Neural progenitor cell (in vitro differentiated cells): Measurements from ENCODE around the gene PLA2G4B. TPM values are rescaled to one million over a fixed set of nuclear protein-coding genes. Genes with fewer than 3 reads are reported as not detected.

ENCODE experiments used
- DNase-seq: peaks from one replicate; pipeline ENCODE4 v3.0.0-alpha.2; 2016; ENCODE audit warnings: low spot score
- H2AFZ ChIP-seq: fragments of 200-600 bp; sonication (generic); replicated peaks from 2 replicates; pipeline ENCODE4 v1.6.1; 2016; ENCODE audit warnings: antibody characterized with exemption
- H3F3A ChIP-seq: fragments of 200-600 bp; sonication (generic); 2 replicates; pipeline ENCODE4 v1.6.1; 2016; ENCODE audit warnings: antibody characterized with exemption, low read depth
- H3K27ac ChIP-seq: fragments of 200-600 bp; sonication (generic); 2 replicates; pipeline ENCODE4 v1.5.1; 2016; ENCODE audit warnings: mild to moderate bottlenecking
- H3K27me3 ChIP-seq: fragments of 200-600 bp; sonication (generic); 2 replicates; pipeline ENCODE4 v1.6.1; 2016; ENCODE audit warnings: mild to moderate bottlenecking, moderate library complexity
- H3K36me3 ChIP-seq: fragments of 200-600 bp; sonication (generic); 2 replicates; pipeline ENCODE4 v1.5.1; 2016
- H3K4me1 ChIP-seq: fragments of 200-600 bp; sonication (generic); 2 replicates; pipeline ENCODE4 v1.6.1; 2016; ENCODE audit warnings: mixed run types
- H3K4me2 ChIP-seq: fragments of 200-600 bp; sonication (generic); 2 replicates; pipeline ENCODE4 v1.6.1; 2016
- H3K4me3 ChIP-seq: fragments of 200-600 bp; sonication (generic); 2 replicates; pipeline ENCODE4 v1.5.1; 2016
- H3K79me2 ChIP-seq: fragments of 200-600 bp; sonication (generic); 2 replicates; pipeline ENCODE4 v1.6.1; 2016; ENCODE audit warnings: low read depth
- H3K9ac ChIP-seq: fragments of 200-600 bp; sonication (generic); 2 replicates; pipeline ENCODE4 v1.6.1; 2016
- H3K9me3 ChIP-seq: fragments of 200-600 bp; sonication (generic); 2 replicates; pipeline ENCODE4 v1.5.1; 2016; ENCODE audit warnings: low read depth
- H4K20me1 ChIP-seq: fragments of 200-600 bp; sonication (generic); 2 replicates; pipeline ENCODE4 v1.6.1; 2016; ENCODE audit warnings: low read depth
- H3K27ac Mint-ChIP-seq: 3 replicates; pipeline ENCODE4 v1.8.0; 2021; ENCODE audit warnings: mixed read lengths
- H3K27me3 Mint-ChIP-seq: 2 replicates; pipeline ENCODE4 v1.8.0; 2022; ENCODE audit warnings: low read depth, mild to moderate bottlenecking, inconsistent platforms, moderate library complexity, mixed read lengths; ENCODE audit not compliant: insufficient read depth
- H3K36me3 Mint-ChIP-seq: 3 replicates; pipeline ENCODE4 v1.8.0; 2021; ENCODE audit warnings: mixed read lengths
- H3K4me1 Mint-ChIP-seq: 3 replicates; pipeline ENCODE4 v1.8.0; 2021; ENCODE audit warnings: mixed read lengths
- H3K4me3 Mint-ChIP-seq: 3 replicates; pipeline ENCODE4 v1.8.0; 2021; ENCODE audit warnings: mild to moderate bottlenecking, moderate library complexity, mixed read lengths
- H3K9me3 Mint-ChIP-seq: 3 replicates; pipeline ENCODE4 v1.8.0; 2020; ENCODE audit warnings: mixed read lengths
- CTCF ChIP-seq: fragments of 200-600 bp; sonication (generic); IDR thresholded peaks from 2 replicates; pipeline ENCODE4 v1.5.1; 2017; ENCODE audit warnings: antibody characterized with exemption, mild to moderate bottlenecking
- EZH2 ChIP-seq: fragments of 200-600 bp; sonication (generic); IDR thresholded peaks from 2 replicates; pipeline ENCODE4 v1.6.1; 2017; ENCODE audit warnings: antibody characterized with exemption, mild to moderate bottlenecking, moderate library complexity
- EZH2phosphoT487 ChIP-seq: fragments of 200-600 bp; sonication (generic); IDR thresholded peaks from 2 replicates; pipeline ENCODE4 v1.6.1; 2017; ENCODE audit warnings: antibody characterized with exemption
- total RNA-seq: library from RNA; depleted of rRNA; stranded (reverse); fragments of >200 nt; gene quantifications from 2 replicates; pipeline ENCODE4 v1.2.3, GENCODE V29; 2015; ENCODE audit warnings: low replicate concordance

The PLA2G4B gene
- total RNA-seq, 1 donor from 2014 or later, result 2.0 TPM

- H3K27me3 ChIP-seq, result peaks cover 57% of the 10 kb centered on the region
- H3K27ac ChIP-seq, result no peak overlapping the region
- no peaks in the 10 kb centered on the region for H3K9me3 ChIP-seq
- no peak overlapping the region for H2AFZ ChIP-seq
- no peaks in the 10 kb centered on the region for H3K79me2 ChIP-seq
- H3K9ac ChIP-seq, result no peak overlapping the region
- Mint-ChIP-seq H3K9me3 (no peaks in the 10 kb centered on the region), H3K36me3 (peaks cover 4% of the 10 kb centered on the region), H3K4me1 (peaks cover 24% of the 10 kb centered on the region), H3K27me3 (peaks cover 14% of the 10 kb centered on the region), H3K4me3 (no peak overlapping the region), H3K27ac (no peak overlapping the region)
- H3K4me2 ChIP-seq, result no peak overlapping the region
- no peaks in the 10 kb centered on the region for H4K20me1 ChIP-seq
- no peak for TF ChIP-seq EZH2
- TF ChIP-seq CTCF, result no peak
- TF ChIP-seq EZH2phosphoT487, result no peak
- DNase-seq, result no peak
- H3K36me3 ChIP-seq, result no peaks in the 10 kb centered on the region
- peaks cover 24% of the 10 kb centered on the region for H3K4me1 ChIP-seq
- H3K4me3 ChIP-seq, result no peak overlapping the region
- peaks cover 5% of the 10 kb centered on the region for H3F3A ChIP-seq
Observed at GRCh38 chr15:41883484-41883825, 44.8 kb downstream of the PLA2G4B start.

- TF ChIP-seq EZH2 (no peak), CTCF (no peak), EZH2phosphoT487 (no peak)
- Histone ChIP-seq H3K4me3 (no peak overlapping the region), H3K79me2 (no peaks in the 10 kb centered on the region), H2AFZ (no peak overlapping the region), H3K27me3 (peaks cover 53% of the 10 kb centered on the region), H3K27ac (no peak overlapping the region), H3K4me1 (peaks cover 24% of the 10 kb centered on the region), H4K20me1 (no peaks in the 10 kb centered on the region), H3K4me2 (no peak overlapping the region), H3K9ac (no peak overlapping the region), H3K9me3 (no peaks in the 10 kb centered on the region), H3K36me3 (no peaks in the 10 kb centered on the region), H3F3A (peaks cover 5% of the 10 kb centered on the region)
- Mint-ChIP-seq H3K27me3 (peaks cover 15% of the 10 kb centered on the region), H3K4me1 (peaks cover 24% of the 10 kb centered on the region), H3K9me3 (no peaks in the 10 kb centered on the region), H3K36me3 (peaks cover 4% of the 10 kb centered on the region), H3K27ac (no peak overlapping the region), H3K4me3 (no peak overlapping the region)
- DNase-seq, result no peak
Observed at GRCh38 chr15:41884458-41884857, 45.8 kb downstream of the PLA2G4B start.

- Histone ChIP-seq H3K4me1 (peaks cover 24% of the 10 kb centered on the region), H3K4me3 (no peak overlapping the region), H4K20me1 (no peaks in the 10 kb centered on the region), H3K9me3 (no peaks in the 10 kb centered on the region), H2AFZ (no peak overlapping the region), H3K27ac (no peak overlapping the region), H3K36me3 (no peaks in the 10 kb centered on the region), H3F3A (peaks cover 5% of the 10 kb centered on the region), H3K4me2 (no peak overlapping the region), H3K27me3 (peaks cover 44% of the 10 kb centered on the region), H3K79me2 (no peaks in the 10 kb centered on the region), H3K9ac (no peak overlapping the region)
- peaks cover 22% of the 10 kb centered on the region for H3K4me1 Mint-ChIP-seq
- no peak overlapping the region for H3K4me3 Mint-ChIP-seq
- H3K27ac Mint-ChIP-seq, result peak overlapping the region; percentile 54
- H3K27me3 Mint-ChIP-seq, result peaks cover 13% of the 10 kb centered on the region
- no peaks in the 10 kb centered on the region for H3K9me3 Mint-ChIP-seq
- no peak for TF ChIP-seq EZH2phosphoT487
- no peak for TF ChIP-seq EZH2
- TF ChIP-seq CTCF, result no peak
- no peak for DNase-seq
- H3K36me3 Mint-ChIP-seq, result peaks cover 4% of the 10 kb centered on the region
Observed at GRCh38 chr15:41885321-41885720, 46.7 kb downstream of the PLA2G4B start.
